Vagina (tissue), 2 donors: Measurements from ENCODE around the gene PGBD5.

Experiments
- POLR2AphosphoS5 ChIP-seq, 2 donors: sonication (generic); formaldehyde crosslinking; IDR thresholded peaks; one replicate each; pipeline ENCODE4 v1.9.0; 2017; ENCODE audit warnings: antibody characterized with exemption in 2 of 2, mild to moderate bottlenecking in 2 of 2, low read depth in 1 of 2; ENCODE audit not compliant: insufficient read depth in 1 of 2
- TF ChIP-seq, protein P1 (sequence below), 3 experiments: fragments of 450-650 bp in 2 of 3; fragments of 200-600 bp in 1 of 3; sonication (generic) in 1 of 3; IDR thresholded peaks; one replicate each; pipeline ENCODE4 v1.5.1; 2017 to 2019; ENCODE audit warnings: antibody characterized with exemption in 3 of 3, mild to moderate bottlenecking in 2 of 3, moderate library complexity in 2 of 3

DNA sequence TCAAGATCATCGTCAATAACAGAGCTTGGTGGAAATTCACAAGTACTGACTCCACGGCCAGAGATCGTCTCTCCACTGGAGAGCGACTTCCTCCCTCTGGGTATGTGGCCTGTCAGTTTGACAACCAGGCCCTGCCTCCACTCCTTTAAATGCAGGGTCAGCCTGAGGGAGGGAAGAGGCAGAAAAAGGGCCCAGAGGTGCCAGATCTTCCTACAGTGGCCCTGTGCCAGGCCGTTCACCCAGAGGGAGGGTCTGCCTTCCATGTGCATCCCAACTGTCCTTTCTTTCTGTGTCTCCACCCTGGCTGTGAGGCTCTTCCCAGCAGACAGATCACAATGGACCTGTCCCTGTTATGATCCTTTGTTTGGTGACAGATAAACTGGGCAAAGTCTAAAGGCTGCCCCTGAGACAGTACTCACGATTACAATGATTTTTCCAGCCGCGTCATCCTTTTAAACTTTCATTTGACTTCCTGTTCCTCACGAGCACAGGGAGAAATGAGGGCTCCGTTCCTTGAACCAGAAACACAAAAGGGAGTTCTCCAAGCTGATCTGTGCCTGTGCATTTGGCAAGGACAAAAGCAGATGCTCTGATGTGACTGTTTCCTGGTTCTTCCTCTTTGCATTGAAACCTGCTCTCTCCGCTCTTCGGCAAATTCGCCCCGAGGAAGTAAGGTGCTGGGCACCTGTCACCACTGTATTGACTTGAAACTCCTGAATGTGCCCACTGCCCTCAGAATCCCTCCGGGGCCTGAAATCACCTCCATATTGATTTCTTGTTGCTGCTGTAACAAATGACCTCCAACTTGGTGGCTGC lies 126.7 kb downstream of the PGBD5 start:
- TF ChIP-seq, protein P1, sequence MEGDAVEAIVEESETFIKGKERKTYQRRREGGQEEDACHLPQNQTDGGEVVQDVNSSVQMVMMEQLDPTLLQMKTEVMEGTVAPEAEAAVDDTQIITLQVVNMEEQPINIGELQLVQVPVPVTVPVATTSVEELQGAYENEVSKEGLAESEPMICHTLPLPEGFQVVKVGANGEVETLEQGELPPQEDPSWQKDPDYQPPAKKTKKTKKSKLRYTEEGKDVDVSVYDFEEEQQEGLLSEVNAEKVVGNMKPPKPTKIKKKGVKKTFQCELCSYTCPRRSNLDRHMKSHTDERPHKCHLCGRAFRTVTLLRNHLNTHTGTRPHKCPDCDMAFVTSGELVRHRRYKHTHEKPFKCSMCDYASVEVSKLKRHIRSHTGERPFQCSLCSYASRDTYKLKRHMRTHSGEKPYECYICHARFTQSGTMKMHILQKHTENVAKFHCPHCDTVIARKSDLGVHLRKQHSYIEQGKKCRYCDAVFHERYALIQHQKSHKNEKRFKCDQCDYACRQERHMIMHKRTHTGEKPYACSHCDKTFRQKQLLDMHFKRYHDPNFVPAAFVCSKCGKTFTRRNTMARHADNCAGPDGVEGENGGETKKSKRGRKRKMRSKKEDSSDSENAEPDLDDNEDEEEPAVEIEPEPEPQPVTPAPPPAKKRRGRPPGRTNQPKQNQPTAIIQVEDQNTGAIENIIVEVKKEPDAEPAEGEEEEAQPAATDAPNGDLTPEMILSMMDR (IDR thresholded peaks at IDR 0.05), result no peak
- TF ChIP-seq POLR2AphosphoS5 (IDR thresholded peaks at IDR 0.05; ENCODE audit: insufficient read depth in 1 of 2, low read depth in 1 of 2), result no peak
